ENCODE results near the gene RNF225. TPM values are rescaled to one million over a fixed set of nuclear protein-coding genes. Genes with fewer than 3 reads are reported as not detected.
"Not testable (repeated sequence)": the region's sequence is repeated elsewhere in the genome, so short reads cannot be mapped to it uniquely, and the experiment has no call there.

Gene RNF225
- total and polyA plus RNA-seq, 2 donors: not detected

- no peak for DNase-seq (ENCODE audit: low read depth in 6 of 9, low spot score in 9 of 9)
- Histone ChIP-seq H3K27ac (ENCODE audit: low read depth in 1 of 2, low read length in 1 of 2) (no peak overlapping the region), H3K4me1 (ENCODE audit: control insufficient read depth in 2 of 2, insufficient read depth in 2 of 2, low read length in 2 of 2) (no peaks in the 10 kb centered on the region), H3K36me3 (ENCODE audit: control insufficient read depth in 2 of 2, insufficient read depth in 2 of 2, low read length in 1 of 2) (peaks cover 0 to 2% of the 10 kb centered on the region in 2 donors), H3K4me3 (ENCODE audit: low read length in 2 of 2) (no peak overlapping the region), H3K27me3 (ENCODE audit: control insufficient read depth in 2 of 2, insufficient read depth in 1 of 2, low read length in 1 of 2) (no peaks in the 10 kb centered on the region), H3K9me3 (ENCODE audit: control insufficient read depth in 2 of 2, insufficient read depth in 1 of 2, low read length in 1 of 2) (peaks cover 5 to 52% of the 10 kb centered on the region in 2 donors)
- 69% methylated on average over 1 of the region's 1 CpG for WGBS
Observed at GRCh38 chr19:58428617-58429016, 33.2 kb downstream of the RNF225 start.

GRCh38 chr19:58429745-58430144 is 34.3 kb downstream of the RNF225 start:
- H3K27me3 ChIP-seq (ENCODE audit: control insufficient read depth in 2 of 2, insufficient read depth in 1 of 2, low read length in 1 of 2): no peaks in the 10 kb centered on the region
- no peak for DNase-seq (ENCODE audit: low read depth in 6 of 9, low spot score in 9 of 9)
- peaks cover 10 to 12% of the 10 kb centered on the region in 2 donors for H3K36me3 ChIP-seq (ENCODE audit: control insufficient read depth in 2 of 2, insufficient read depth in 2 of 2, low read length in 1 of 2)
- no peak overlapping the region for H3K27ac ChIP-seq (ENCODE audit: low read depth in 1 of 2, low read length in 1 of 2)
- no peak overlapping the region for H3K4me3 ChIP-seq (ENCODE audit: low read length in 2 of 2)
- no peaks in the 10 kb centered on the region for H3K4me1 ChIP-seq (ENCODE audit: control insufficient read depth in 2 of 2, insufficient read depth in 2 of 2, low read length in 2 of 2)
- H3K9me3 ChIP-seq (ENCODE audit: control insufficient read depth in 2 of 2, insufficient read depth in 1 of 2, low read length in 1 of 2): peaks cover 12 to 63% of the 10 kb centered on the region in 2 donors

- Histone ChIP-seq H3K36me3 (ENCODE audit: control insufficient read depth in 2 of 2, insufficient read depth in 2 of 2, low read length in 1 of 2) (peaks cover 13 to 21% of the 10 kb centered on the region in 2 donors), H3K27ac (ENCODE audit: low read depth in 1 of 2, low read length in 1 of 2) (no peak overlapping the region), H3K4me3 (ENCODE audit: low read length in 2 of 2) (no peak overlapping the region), H3K9me3 (ENCODE audit: control insufficient read depth in 2 of 2, insufficient read depth in 1 of 2, low read length in 1 of 2) (peaks cover 11 to 67% of the 10 kb centered on the region in 2 donors), H3K4me1 (ENCODE audit: control insufficient read depth in 2 of 2, insufficient read depth in 2 of 2, low read length in 2 of 2) (peaks cover 0 to under 1% of the 10 kb centered on the region in 2 donors), H3K27me3 (ENCODE audit: control insufficient read depth in 2 of 2, insufficient read depth in 1 of 2, low read length in 1 of 2) (no peaks in the 10 kb centered on the region)
- WGBS: 100% methylated on average over 2 of the region's 2 CpGs
- no peak for DNase-seq (ENCODE audit: low read depth in 6 of 9, low spot score in 9 of 9)
Observed at GRCh38 chr19:58434217-58434616, 38.8 kb downstream of the RNF225 start.

- H3K4me3 ChIP-seq (ENCODE audit: low read length in 2 of 2): peak within 1 kb of the TSS; percentile 52 to 59
- peak within 1 kb of the TSS; percentile 59 to 83 for H3K27ac ChIP-seq (ENCODE audit: low read depth in 1 of 2, low read length in 1 of 2)
- WGBS: 8% methylated on average over 59 of the region's 59 CpGs
- peak; percentile 89 to 98 (median 94) for DNase-seq (ENCODE audit: low read depth in 6 of 9, low spot score in 9 of 9)
- peaks cover 1 to 8% of the 10 kb centered on the region in 2 donors for H3K36me3 ChIP-seq (ENCODE audit: control insufficient read depth in 2 of 2, insufficient read depth in 2 of 2, low read length in 1 of 2)
- H3K27me3 ChIP-seq (ENCODE audit: control insufficient read depth in 2 of 2, insufficient read depth in 1 of 2, low read length in 1 of 2): peaks cover 5% of the 10 kb centered on the region in 2 donors
- H3K9me3 ChIP-seq (ENCODE audit: control insufficient read depth in 2 of 2, insufficient read depth in 1 of 2, low read length in 1 of 2): peaks cover 3 to 42% of the 10 kb centered on the region in 2 donors
- peaks cover 6 to 13% of the 10 kb centered on the region in 2 donors for H3K4me1 ChIP-seq (ENCODE audit: control insufficient read depth in 2 of 2, insufficient read depth in 2 of 2, low read length in 2 of 2)
Observed at GRCh38 chr19:58439576-58440554, 44.4 kb downstream of the RNF225 start, which contains the start of gene ZNF132. Gene ZNF132, minus strand, starts transcription at chr19:58440153. Its CDS starts 332 bp downstream, at chr19:58439821.

GRCh38 chr19:58440556-58440955 is 45.1 kb downstream of the RNF225 start:
- Histone ChIP-seq H3K27me3 (ENCODE audit: control insufficient read depth in 2 of 2, insufficient read depth in 1 of 2, low read length in 1 of 2) (peaks cover 5% of the 10 kb centered on the region in 2 donors), H3K4me3 (ENCODE audit: low read length in 2 of 2) (peak overlapping the region; percentile 52 to 59), H3K36me3 (ENCODE audit: control insufficient read depth in 2 of 2, insufficient read depth in 2 of 2, low read length in 1 of 2) (peaks cover 0 to 3% of the 10 kb centered on the region in 2 donors), H3K4me1 (ENCODE audit: control insufficient read depth in 2 of 2, insufficient read depth in 2 of 2, low read length in 2 of 2) (peaks cover 6 to 13% of the 10 kb centered on the region in 2 donors), H3K27ac (ENCODE audit: low read depth in 1 of 2, low read length in 1 of 2) (peak overlapping the region; percentile 59 to 83), H3K9me3 (ENCODE audit: control insufficient read depth in 2 of 2, insufficient read depth in 1 of 2, low read length in 1 of 2) (peaks cover 3 to 37% of the 10 kb centered on the region in 2 donors)
- no peak for DNase-seq (ENCODE audit: low read depth in 6 of 9, low spot score in 9 of 9)
- 19% methylated on average over 31 of the region's 31 CpGs for WGBS

- WGBS: 96% methylated on average over 7 of the region's 7 CpGs
- H3K27me3 ChIP-seq (ENCODE audit: control insufficient read depth in 2 of 2, insufficient read depth in 1 of 2, low read length in 1 of 2): not testable (repeated sequence)
Observed at GRCh38 chr19:58442986-58443385, 47.5 kb downstream of the RNF225 start.

More at GRCh38 chr19:58442986-58443385, 47.5 kb downstream of the RNF225 start:
- H3K27ac ChIP-seq (ENCODE audit: low read depth in 1 of 2, low read length in 1 of 2); H3K36me3 ChIP-seq (ENCODE audit: control insufficient read depth in 2 of 2, insufficient read depth in 2 of 2, low read length in 1 of 2); DNase-seq (ENCODE audit: low read depth in 6 of 9, low spot score in 9 of 9); H3K4me3 ChIP-seq (ENCODE audit: low read length in 2 of 2): not testable (repeated sequence)
- peaks cover 6 to 13% of the 10 kb centered on the region in 2 donors for H3K4me1 ChIP-seq (ENCODE audit: control insufficient read depth in 2 of 2, insufficient read depth in 2 of 2, low read length in 2 of 2)
- peaks cover 3 to 29% of the 10 kb centered on the region in 2 donors for H3K9me3 ChIP-seq (ENCODE audit: control insufficient read depth in 2 of 2, insufficient read depth in 1 of 2, low read length in 1 of 2)

Other genes with a start within 250 kb of the RNF225 start
- gene ZNF329, start 244.9 kb upstream of the RNF225 start, total RNA-seq: 11.9 TPM
- gene ZNF329, start 244.9 kb upstream of the RNF225 start, polyA plus RNA-seq: 9.3 TPM
- 15.7 TPM for gene ZNF274, start 212.6 kb upstream of the RNF225 start, total RNA-seq
- 33.2 TPM for gene ZNF274, start 212.6 kb upstream of the RNF225 start, polyA plus RNA-seq
- 37.1 TPM for gene ZNF544, start 166.7 kb upstream of the RNF225 start, total RNA-seq
- 28.0 TPM for gene ZNF544, start 166.7 kb upstream of the RNF225 start, polyA plus RNA-seq
- gene ZNF8, start 116.7 kb upstream of the RNF225 start, total RNA-seq: 4.1 TPM
- 3.7 TPM for gene ZNF8, start 116.7 kb upstream of the RNF225 start, polyA plus RNA-seq
- gene ERVK3-1, start 90.3 kb upstream of the RNF225 start, total RNA-seq: 55.2 TPM
- 60.9 TPM for gene ERVK3-1, start 90.3 kb upstream of the RNF225 start, polyA plus RNA-seq
- gene ZSCAN22, start 68.7 kb upstream of the RNF225 start, total RNA-seq: 1.2 TPM
- 1.2 TPM for gene ZSCAN22, start 68.7 kb upstream of the RNF225 start, polyA plus RNA-seq
- gene A1BG, start 42.2 kb upstream of the RNF225 start, total RNA-seq: 59.3 TPM
- 77.3 TPM for gene A1BG, start 42.2 kb upstream of the RNF225 start, polyA plus RNA-seq
- gene ZNF497, start 32.9 kb upstream of the RNF225 start, total RNA-seq: 0.94 TPM
- gene ZNF497, start 32.9 kb upstream of the RNF225 start, polyA plus RNA-seq: 1.3 TPM
- 3.8 TPM for gene ZNF837, start 14.6 kb upstream of the RNF225 start, total RNA-seq
- 2.9 TPM for gene ZNF837, start 14.6 kb upstream of the RNF225 start, polyA plus RNA-seq
- gene RPS5, start 8.4 kb upstream of the RNF225 start, total RNA-seq: 1,573 TPM
- 942 TPM for gene RPS5, start 8.4 kb upstream of the RNF225 start, polyA plus RNA-seq
- 6.0 TPM for gene ZNF584, start 13.0 kb downstream of the RNF225 start, total RNA-seq
- 5.2 TPM for gene ZNF584, start 13.0 kb downstream of the RNF225 start, polyA plus RNA-seq
- 6.4 TPM for gene ZNF132, start 44.5 kb downstream of the RNF225 start, total RNA-seq
- gene ZNF132, start 44.5 kb downstream of the RNF225 start, polyA plus RNA-seq: 1.6 TPM
- gene ZNF324B, start 56.0 kb downstream of the RNF225 start, total RNA-seq: 4.6 TPM
- gene ZNF324B, start 56.0 kb downstream of the RNF225 start, polyA plus RNA-seq: 3.1 TPM
- gene ZNF324, start 71.4 kb downstream of the RNF225 start, total RNA-seq: 10.9 TPM
- gene ZNF324, start 71.4 kb downstream of the RNF225 start, polyA plus RNA-seq: 5.6 TPM
- gene ZNF446, start 80.7 kb downstream of the RNF225 start, total RNA-seq: 7.0 TPM
- gene ZNF446, start 80.7 kb downstream of the RNF225 start, polyA plus RNA-seq: 13.5 TPM
- 24.5 TPM for gene SLC27A5, start 116.3 kb downstream of the RNF225 start, total RNA-seq
- 20.9 TPM for gene SLC27A5, start 116.3 kb downstream of the RNF225 start, polyA plus RNA-seq
- gene ZBTB45, start 124.2 kb downstream of the RNF225 start, total RNA-seq: 2.8 TPM
- 7.2 TPM for gene ZBTB45, start 124.2 kb downstream of the RNF225 start, polyA plus RNA-seq
- 333 TPM for gene TRIM28, start 148.4 kb downstream of the RNF225 start, total RNA-seq
- gene TRIM28, start 148.4 kb downstream of the RNF225 start, polyA plus RNA-seq: 220 TPM
- 75.4 TPM for gene CHMP2A, start 159.4 kb downstream of the RNF225 start, total RNA-seq
- 131 TPM for gene CHMP2A, start 159.4 kb downstream of the RNF225 start, polyA plus RNA-seq
- gene UBE2M, start 163.0 kb downstream of the RNF225 start, total RNA-seq: 33.3 TPM
- 43.9 TPM for gene UBE2M, start 163.0 kb downstream of the RNF225 start, polyA plus RNA-seq
- gene MZF1, start 177.7 kb downstream of the RNF225 start, total RNA-seq: 9.0 TPM
- 24.7 TPM for gene MZF1, start 177.7 kb downstream of the RNF225 start, polyA plus RNA-seq